Coronary artery (tissue), 2 donors: ENCODE results near the gene KLF7.

ENCODE experiments used
- DNase-seq: peaks from one replicate; pipeline ENCODE4 v3.0.0-alpha.2; 2017; ENCODE audit warnings: low spot score
- H3K27ac ChIP-seq, 2 donors: fragments of 200-600 bp; sonication (generic); one replicate each; pipeline ENCODE4 v1.5.1; 2016 to 2019
- H3K4me3 ChIP-seq: fragments of 200-600 bp; sonication (generic); 2 replicates; pipeline ENCODE4 v1.5.1; 2016; ENCODE audit warnings: mild to moderate bottlenecking, moderate library complexity
- CTCF ChIP-seq: fragments of 200-600 bp; sonication (generic); IDR thresholded peaks from one replicate; pipeline ENCODE4 v1.5.1; 2019; ENCODE audit warnings: antibody characterized with exemption

KLF7 gene

GRCh38 chr2:207035875-207036274 is 129.9 kb downstream of the KLF7 start:
- TF ChIP-seq CTCF = no peak
- no peak overlapping the region for H3K4me3 ChIP-seq
- no peak for DNase-seq
- H3K27ac ChIP-seq = no peak overlapping the region

- no peak for DNase-seq
- no peak overlapping the region for H3K27ac ChIP-seq
- no peak overlapping the region for H3K4me3 ChIP-seq
- TF ChIP-seq CTCF = no peak
Observed at GRCh38 chr2:207032490-207032889, 133.3 kb downstream of the KLF7 start.
